ENCODE results near the gene CARD14.
A peak's percentile ranks its signal among the peaks of the same experiment; 100 is the strongest.

Gene CARD14

DNA sequence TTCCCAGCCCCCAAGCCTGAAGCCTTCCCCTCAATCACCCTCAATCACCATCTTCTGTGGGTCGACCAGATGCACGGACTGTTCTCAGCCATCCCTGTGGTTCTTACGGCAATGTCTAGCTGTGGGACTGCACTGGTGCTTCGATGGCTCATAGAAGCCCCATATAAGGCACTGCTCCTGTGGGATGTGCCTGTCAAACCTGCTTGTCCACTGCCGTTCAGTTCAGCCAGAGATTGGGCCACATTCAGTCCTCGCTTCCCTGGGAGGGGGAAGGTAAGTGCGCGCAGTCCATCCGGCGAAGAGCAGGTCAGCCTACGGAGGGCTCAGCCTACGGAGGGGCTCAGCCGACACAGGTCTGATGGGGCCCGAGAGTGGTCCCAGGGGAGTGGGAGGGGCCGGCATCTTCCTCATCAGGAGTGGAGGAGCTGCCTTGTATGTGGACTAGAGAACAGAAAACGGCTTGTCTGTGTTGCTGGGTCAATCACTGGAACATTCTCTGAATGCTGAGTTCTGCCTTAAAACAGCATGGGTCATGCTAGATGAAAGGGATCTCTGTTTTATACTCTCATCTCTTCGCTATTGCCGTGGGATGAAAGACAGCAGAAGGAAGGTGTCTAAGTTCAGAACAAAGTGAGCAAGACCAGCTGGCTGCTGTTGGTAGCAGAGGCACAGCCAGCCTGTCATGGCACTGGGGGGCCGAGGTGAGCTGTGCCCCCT lies at the start of gene CARD14:
CARD14 (plus strand) TSS at position 247 of the 717 bp plus-strand sequence. CDS start 11,409 bp downstream, outside the sequence.
- DNase-seq (ENCODE audit: low read depth): no peak

DNA sequence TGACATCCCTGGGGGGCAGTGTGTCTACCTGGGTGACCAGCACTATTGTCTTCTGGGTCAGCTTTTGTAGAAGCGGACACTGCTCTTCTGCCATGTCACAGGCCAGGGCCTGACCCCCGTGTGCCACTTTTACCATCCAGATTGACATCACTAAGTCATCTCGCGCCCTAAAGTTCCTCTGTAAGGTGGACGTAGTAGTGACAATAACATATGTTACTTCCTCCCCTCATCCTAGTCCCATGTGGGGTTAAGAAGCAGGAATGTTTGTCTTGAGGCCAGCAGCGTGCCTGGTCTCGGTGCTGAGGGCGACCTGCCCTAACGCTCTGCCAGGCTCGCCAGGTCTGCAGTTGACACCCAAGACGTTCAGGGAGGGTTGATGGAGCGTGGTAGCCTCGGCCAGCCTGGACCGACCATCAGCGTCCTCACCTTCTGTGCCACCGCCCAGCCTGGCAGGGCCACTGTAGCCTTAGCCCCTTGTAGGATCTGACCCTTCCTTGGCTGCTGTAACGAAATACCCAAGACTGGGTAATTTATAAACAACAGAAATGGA lies 47.7 kb upstream of the CARD14 start:
- no peak for DNase-seq (ENCODE audit: low read depth)

DNA sequence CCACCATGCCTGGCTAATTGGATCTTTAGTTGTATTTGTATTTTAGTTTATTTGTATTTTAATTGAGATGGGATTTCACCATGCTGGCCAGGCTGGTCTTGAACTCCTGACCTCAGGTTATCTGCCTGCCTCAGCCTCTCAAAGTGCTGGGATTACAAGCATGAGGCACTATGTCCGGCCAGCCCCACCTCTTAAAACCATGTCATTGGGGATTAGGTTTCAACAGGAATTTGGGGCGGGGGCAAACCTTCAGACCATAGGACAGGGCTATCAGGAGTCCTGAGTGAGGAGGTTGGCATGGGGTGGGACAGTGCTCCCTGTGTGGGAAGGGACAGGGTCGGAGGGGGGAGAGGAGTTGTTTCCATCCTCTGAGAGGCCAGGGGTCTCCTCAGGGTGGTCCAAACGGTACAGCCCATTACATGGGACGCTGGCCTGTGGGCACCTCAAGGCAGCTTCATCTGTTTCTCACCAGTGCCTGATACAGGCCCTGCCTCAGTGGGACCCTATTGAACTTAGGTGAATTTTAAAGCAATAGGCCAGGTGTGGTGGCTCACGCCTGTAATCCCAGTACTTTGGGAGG lies 46.8 kb upstream of the CARD14 start:
- no peak for DNase-seq (ENCODE audit: low read depth)

DNA sequence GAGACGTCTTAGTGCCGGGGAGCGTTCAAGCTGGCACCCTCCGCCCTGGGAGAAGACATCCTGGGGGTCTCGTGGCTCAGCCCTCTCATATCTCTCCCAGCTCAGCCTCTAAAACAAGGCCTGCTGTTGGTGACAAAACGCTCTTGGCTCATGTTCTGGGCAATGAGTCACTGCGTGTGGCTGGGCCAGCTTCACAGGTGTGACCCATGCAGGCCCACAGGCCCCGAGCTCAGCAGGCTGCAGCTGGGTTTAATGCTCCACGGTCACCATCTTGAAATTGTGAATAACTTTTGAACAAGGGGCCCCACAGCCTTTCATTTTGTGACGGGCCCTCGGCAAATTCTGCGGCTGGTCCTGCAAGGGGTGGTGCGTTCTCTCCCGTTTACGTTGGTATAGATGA lies 46.0 kb upstream of the CARD14 start:
- no peak for DNase-seq (ENCODE audit: low read depth)

DNA sequence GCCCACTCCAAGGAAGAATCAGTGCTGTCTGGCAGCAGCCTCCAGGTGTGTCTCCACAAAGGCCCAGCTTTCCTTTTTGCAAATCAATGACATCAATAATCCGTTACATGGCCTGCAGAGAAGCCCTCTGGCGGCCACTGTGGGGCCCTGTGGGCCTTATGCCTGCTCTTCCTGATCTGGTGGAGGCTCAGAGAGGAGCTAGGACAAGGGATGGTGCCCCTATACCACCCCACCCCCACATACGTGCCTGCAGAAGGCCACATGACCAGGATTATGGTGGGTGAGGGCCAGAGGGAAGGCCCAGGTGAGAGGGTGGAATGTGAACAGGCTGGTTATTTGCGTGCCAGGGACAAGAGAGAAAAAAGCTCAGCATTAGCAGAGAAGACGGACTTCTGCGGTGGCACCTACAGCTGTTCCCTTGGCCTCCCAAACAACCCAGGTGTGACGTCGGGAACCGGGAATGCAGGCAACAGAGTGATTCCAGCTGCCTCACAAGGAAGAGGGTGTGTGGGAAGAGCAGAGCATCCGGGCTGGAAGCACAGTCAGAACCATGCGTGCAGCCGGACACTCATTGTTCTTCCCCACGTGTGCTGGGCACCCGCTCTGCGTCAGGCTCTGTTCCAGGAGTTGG lies 45.4 kb upstream of the CARD14 start:
- DNase-seq (ENCODE audit: low read depth): no peak

DNA sequence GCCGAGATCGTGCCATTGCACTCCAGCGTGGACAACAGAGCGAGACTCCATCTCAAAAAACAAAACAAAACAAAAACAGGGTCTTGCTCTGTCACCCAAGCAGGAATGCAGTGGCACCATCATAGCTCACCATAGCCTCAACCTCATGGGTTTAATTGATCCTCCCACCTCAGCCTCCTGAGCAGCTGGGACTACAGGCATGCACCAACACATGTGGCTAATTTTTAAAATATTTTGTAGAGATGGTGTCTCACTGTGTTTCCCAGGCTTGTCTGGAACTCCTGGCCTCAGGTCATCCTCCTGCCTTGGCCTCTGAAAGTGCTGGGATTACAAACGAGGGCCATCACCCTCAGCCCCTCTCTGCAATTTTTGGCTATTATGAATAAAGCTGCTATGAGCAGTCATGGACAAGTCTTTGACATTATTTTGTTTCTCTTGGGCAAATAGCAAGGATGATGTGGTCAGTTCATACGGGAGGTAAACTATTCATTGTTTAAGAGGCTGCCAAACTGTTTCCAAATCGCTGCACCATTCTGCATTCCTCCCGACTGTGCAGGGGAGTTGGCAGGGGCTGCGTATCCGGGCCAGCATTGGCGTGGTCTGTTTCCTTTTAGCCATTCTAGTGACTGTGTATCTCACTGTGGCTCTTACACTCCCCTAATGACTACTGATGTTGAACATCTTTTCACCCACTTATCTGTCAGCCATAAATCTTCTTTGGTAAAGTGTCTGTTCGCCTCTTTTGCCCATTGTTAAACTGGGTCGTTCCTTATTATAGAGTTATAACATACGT lies 44.0 kb upstream of the CARD14 start:
- peak; percentile 65 for DNase-seq (ENCODE audit: low read depth)

DNA sequence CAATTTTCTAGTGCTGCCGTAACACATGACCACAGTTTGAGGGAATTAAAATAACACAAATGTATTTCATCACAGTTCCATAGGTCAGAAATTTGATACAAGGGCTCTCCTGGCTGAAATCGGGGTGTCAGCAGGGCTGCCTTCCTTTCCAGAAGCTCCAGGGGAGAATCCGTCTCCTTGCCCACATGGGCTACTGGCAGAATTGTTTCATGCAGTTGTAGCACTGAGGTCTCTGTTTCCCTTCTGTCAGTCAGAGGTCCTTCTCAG lies 43.4 kb upstream of the CARD14 start:
- DNase-seq (ENCODE audit: low read depth): no peak

DNA sequence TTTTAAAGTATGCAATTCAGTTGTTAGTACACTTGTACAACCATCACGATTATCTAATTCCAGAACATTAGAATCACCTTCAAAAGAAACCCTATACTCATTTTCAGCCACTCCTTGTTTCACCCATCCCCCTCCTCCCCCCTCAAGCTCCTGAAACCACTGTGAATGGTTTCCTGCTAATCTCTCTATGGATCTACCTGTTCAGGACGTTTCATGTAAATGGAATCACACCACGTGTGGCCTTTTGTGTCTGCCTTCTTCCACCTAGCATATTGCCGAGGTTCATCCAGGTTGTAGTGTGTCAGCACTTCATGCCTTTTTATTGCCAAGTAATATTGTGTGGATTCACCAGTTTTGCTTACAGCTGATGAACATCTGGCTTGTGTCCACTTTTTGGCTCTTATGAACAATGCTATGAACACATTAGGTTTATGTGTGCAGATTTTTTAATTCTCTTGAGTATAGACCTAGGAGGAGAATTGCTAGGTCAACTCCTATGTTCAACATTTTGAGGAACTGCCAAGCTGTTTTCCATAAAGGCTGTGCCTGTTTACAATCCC lies 40.7 kb upstream of the CARD14 start:
- DNase-seq (ENCODE audit: low read depth): no peak

DNA sequence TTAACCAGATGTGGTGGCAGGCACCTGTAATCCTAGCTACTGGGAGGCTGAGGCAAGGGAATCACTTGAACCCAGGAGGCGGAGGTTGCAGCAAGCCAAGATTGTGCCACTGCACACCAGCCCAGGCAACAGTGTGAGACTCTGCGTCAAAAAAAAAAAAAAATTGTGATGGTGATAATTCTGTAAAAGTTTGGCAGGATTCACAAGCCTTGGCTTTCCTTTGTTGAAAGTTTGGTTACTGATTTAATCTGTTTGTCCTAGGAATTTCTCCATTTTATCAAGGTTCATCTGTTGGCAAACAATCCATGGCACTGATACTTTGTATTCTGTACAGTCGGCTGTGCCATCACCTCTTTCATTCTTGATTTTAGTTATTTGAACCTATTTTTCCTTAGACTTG lies 38.8 kb upstream of the CARD14 start:
- no peak for DNase-seq (ENCODE audit: low read depth)

DNA sequence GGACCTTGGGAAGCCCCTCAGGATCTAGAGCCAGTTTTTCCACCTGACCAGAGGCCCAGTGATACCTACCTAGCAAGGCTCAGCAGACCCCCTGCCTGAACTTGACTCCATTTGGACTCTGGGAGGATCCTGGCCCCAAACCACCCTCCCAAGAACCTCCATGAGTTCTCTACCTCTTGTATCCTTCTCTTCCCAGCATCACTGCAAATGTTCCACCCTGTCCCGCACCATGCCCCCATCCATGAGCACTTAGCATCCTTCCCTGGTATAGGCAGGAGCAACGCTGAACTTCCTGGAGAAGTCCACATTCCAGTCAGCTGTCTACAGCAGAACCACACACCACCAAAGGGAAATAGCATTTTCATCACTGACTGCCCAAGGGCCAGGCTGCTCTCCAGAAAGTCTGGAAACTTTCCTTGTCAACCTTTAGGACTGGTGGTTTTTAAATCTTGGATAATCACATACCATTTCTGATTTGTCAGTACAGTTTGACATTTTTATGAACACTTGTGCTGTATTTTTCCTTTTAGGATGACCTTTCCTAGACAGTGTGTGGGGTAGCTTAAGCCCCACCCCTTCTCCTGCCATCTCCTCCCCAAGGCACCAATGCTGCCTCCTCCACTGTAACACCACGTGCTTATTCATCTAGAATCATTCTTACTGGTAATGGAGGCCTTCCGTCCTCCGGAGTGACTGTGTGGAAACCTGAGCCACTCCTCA lies 36.8 kb upstream of the CARD14 start:
- DNase-seq (ENCODE audit: low read depth): no peak

DNA sequence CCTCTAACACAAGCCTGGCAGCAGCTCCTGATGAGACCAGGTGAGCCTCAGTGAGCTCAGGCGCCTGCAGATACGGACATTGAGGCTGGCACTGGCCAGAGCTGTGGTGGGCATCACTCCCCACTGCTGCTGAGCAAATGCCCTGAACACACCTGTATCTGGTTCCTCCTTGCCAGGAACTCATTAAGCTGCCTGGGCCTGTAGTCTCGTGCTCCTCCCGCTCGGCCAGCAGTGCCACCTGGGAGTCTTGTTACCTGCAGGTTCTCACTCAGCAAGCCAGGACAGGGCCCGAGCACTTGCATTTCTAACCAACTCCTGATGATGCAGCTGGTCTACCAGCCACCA lies 36.2 kb upstream of the CARD14 start:
- DNase-seq (ENCODE audit: low read depth): no peak

DNA sequence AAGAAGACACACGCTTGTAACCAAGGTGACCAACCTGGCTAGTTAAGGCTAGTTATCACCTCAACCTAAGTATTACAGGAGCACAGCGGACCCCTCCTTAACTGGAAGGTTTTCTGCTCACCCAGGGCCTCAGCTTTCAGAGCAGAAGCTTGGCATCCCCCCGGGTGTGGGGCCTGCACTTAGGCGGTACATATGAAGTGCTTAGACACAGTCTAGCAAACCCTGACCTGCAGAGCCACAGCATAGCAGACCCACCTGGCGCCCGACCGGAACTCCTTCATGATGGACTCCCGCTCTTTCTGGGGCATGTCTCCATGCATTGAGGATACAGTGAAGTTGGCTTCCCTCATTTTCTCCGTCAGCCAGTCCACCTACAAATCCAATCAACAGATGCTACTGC lies 32.7 kb upstream of the CARD14 start:
- DNase-seq (ENCODE audit: low read depth): no peak

DNA sequence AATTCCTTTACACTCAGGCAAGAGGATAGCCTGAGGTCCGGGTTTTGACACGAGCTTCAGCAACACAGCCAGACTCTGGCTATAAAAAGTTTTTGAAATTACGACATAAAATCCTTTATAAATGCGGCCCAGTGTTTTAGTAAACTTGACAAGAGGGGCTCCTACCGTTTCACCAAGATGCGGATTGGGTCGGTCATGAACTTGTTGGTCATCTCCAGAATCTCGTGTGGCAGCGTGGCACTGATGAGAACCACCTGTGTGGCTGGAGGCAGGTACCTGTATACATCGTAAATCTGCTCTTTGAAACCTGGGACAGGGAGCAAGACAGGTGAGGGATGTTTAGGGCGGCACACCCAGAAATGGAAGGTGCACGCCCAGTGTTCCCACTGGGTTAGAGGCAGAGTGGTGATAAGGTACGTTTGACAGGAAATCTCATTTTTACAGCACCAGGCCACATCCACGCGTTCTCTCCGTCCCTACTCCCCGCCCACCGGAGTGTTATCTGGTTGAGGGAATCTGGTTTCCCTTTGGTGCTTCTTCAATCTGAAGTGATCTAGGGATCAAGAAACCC lies 30.9 kb upstream of the CARD14 start:
- no peak for DNase-seq (ENCODE audit: low read depth)

DNA sequence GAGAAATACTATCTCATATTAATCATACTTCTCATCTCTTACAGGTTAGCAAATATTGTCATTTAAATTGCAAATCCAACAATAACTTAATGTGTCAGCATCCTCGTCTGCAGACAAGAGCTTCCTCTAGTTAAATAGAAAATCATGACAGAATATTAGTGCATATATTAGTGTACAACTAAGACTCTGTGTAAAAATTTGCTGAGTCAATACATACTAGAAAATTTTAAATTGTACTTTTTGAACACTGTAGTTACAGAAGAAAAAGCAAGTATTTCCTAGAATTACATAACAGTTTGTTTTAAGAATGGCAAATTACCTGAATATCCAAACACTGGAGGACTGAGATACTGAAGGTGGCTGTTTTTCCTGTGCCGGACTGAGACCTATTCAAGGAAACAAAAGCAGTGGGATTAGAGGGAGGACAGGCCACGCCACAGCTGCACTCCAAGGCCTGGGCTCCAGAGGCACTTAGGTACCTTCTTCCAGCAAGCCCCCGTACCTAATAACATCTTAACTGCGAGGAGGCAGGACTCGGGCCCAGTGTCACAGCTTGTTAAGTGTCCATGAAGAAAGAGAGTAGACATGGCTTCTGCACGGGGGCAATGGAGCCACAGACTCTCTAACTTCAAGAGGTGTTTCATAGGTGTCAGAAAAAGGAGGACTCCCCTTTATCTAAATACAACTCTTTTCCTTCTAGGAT lies 28.2 kb upstream of the CARD14 start:
- no peak for DNase-seq (ENCODE audit: low read depth)

DNA sequence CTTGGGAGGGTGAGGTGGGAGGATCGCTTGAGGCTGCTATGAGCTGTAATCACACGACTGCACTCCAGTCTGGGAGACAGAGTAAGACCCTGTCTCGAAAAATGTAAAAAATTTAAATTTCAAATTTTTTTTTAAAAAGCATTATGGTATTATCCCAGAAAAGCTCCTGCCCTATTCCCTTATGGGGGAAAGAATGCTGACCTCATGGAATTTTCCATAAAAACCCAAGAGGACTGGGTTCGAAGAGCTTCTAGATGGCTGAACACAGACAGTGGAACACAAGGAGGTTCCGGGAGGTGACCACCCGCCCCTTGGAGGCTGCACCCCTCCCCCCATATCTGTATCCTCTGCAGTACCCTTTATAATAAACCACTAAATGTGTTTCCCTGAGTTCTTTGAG lies 26.9 kb upstream of the CARD14 start:
- DNase-seq (ENCODE audit: low read depth): no peak

DNA sequence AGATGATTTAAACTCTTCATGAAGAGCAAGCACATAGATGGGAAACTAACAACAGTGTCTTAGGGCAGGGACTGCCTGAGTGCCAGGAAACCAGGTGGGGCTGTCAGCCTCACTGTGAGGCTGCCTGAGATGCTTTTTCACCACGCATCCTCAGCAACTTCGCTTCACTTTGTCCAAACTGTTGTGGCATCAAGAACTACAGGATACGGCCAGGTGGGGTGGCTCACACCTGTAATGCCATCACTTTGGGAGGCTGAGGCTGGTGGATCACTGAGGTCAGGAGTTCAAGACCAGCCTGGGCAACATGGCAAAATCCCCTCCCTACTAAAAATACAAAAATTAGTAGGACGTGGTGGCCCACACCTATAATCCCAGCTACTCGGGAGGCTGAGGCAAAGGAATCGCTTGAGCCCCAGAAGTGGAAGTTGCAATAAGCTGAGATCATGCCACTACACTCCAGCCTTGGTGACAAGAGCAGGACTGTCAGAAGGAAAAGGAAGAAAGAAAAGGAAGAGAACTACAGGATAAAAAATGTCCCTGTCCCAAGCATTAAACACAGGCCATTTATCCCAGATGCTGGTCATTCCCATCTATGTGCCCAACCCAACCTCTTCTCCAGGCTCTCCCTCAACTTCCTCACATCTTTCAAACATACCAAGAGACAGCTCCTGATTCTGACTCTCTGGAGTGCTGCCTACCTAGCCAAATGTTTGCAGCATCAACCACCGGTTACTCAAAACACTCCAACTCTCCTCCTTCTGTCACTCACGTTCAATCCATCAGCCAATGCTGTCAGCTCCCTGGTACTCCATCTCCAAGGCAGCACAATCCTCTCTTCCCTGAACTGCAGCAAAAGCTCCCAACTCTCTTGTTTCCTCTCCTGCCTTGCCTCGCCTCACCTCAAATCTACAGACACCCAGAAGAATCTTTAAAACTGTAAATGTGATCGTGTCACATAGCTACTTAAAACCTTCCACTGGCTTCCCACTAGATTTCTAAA lies 24.5 kb upstream of the CARD14 start:
- no peak for DNase-seq (ENCODE audit: low read depth)

DNA sequence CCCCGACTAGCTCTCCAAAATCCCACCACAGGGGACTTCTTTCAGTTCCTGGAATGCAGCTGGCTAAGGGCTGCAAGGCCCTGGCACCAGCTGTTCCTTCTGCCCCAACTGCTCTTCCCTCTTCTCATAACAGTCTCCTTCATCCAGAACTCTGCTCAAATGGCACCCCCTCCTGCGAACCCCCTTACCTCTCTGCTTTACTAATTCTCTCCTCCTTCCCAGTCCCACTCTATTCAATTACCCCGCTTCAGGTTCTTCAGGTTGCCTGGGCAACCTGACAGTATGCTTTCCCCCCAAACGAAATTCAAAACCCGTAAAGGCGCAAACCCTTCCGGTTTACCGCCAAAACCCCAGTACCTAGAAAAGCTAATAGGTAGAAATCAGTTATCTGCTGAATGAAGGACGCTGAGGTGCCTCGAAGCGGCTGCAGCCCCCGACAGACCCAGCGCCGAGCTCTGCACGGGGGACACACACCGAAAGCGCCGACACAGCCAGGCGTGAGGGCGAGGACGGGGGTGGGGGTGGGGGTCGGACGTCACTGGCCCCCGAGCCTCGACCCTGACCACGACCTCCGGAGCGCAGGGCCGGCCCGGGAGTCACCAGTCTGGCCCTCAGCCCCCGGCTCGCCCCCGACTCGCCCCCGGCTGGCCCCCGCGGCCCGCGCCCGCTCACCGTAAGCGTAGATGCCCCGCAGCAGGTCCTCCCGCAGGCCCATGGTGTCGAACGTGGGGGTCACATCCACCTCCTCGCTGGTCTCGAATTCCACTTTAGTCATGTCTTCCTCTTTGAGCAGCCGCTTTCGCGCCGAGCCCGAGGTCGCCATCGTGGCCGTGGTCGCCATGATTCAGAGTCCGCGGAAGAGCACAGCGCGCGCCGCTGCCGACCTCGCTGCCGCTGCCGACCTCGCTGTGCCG lies 23.5 kb upstream of the CARD14 start:
- no peak for DNase-seq (ENCODE audit: low read depth)

DNA sequence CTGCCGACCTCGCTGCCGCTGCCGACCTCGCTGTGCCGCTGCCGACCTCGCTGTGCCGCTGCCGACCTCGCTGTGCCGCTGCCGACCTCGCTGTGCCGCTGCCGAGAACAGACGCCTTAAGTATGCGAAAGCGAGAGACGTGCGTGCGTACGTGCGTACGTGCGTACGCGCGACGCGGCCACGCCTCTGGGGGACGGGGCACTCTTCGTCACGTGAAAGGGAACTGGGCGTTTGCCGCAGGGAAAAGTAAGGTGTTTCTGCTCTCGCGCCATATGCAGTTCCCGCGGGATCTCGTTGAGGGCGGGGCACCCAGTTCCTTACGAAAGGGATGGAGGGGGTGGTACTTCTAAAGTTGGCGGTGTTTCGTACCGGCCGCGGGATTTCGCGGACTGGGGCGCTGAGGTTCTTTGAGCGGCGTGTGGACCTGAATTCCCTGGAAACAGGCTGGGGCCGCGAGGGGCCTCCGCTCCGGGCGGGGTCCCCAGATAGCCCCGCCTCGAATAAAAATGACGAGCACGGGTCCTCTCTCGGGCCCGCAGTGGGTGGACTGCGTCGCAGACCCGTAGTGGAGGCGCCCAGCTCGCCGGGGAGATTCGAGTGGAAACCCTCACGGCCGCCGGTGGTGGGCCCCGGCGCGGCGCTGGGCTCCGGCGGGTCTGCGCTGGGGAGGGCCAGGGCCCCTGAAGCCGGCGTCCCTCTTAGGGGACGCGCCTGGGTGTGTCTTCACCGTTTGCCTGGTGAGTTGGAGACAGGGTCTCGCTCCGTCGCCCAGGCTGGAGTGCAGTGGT lies 22.6 kb upstream of the CARD14 start, which contains the start of gene EIF4A3:
EIF4A3 (minus strand) TSS at position 94 of the 788 bp plus-strand sequence. CDS start 167 bp downstream, outside the sequence.
- peak; percentile 89 for DNase-seq (ENCODE audit: low read depth)

Data from GM04503 (cell line).